GM23338 (cell line): ENCODE results near the gene TXNL1.

Source experiments
- CREB1 ChIP-seq: fragments of 250-450 bp; sonication (Bioruptor Pico); IDR thresholded peaks from 2 replicates; pipeline ENCODE4 v1.5.0; 2020; ENCODE audit warnings: low read depth, mild to moderate bottlenecking, moderate library complexity
- CTCF ChIP-seq, 2 experiments: fragments of 200-600 bp in 1 of 2; sonication (generic) in 1 of 2; conservative IDR thresholded peaks; 2 replicates each; pipeline versions ENCODE4 v1.5.1 to v1.6.1; 2016 to 2017; ENCODE audit warnings: antibody characterized with exemption in 2 of 2, low read depth in 2 of 2, mild to moderate bottlenecking in 2 of 2, moderate library complexity in 1 of 2
- ETS1 ChIP-seq: IDR thresholded peaks from 2 replicates; pipeline ENCODE4 v1.6.1; 2016; ENCODE audit warnings: antibody characterized with exemption
- EZH2 ChIP-seq: fragments of 200-600 bp; sonication (generic); IDR thresholded peaks from one replicate; pipeline ENCODE4 v1.8.0; 2017; ENCODE audit warnings: antibody characterized with exemption, mild to moderate bottlenecking, low read depth; ENCODE audit not compliant: unreplicated experiment
- EZH2phosphoT487 ChIP-seq: fragments of 200-600 bp; sonication (generic); IDR thresholded peaks from one replicate; pipeline ENCODE4 v1.8.1; 2018; ENCODE audit warnings: antibody characterized with exemption; ENCODE audit not compliant: unreplicated experiment
- JUNB ChIP-seq: IDR thresholded peaks from one replicate; pipeline ENCODE4 v1.6.1; 2016; ENCODE audit warnings: antibody characterized with exemption; ENCODE audit not compliant: unreplicated experiment
- NANOG ChIP-seq: IDR thresholded peaks from 2 replicates; pipeline ENCODE4 v1.6.1; 2016; ENCODE audit warnings: antibody characterized with exemption, borderline replicate concordance
- POLR2AphosphoS5 ChIP-seq: IDR thresholded peaks from 2 replicates; pipeline ENCODE4 v1.6.1; 2016; ENCODE audit warnings: antibody characterized with exemption, low read depth
- REST ChIP-seq: IDR thresholded peaks from one replicate; pipeline ENCODE4 v1.6.1; 2018; ENCODE audit warnings: antibody characterized with exemption; ENCODE audit not compliant: unreplicated experiment
- STAT1 ChIP-seq: IDR thresholded peaks from one replicate; pipeline ENCODE4 v1.6.1; 2016; ENCODE audit warnings: antibody characterized with exemption; ENCODE audit not compliant: unreplicated experiment
- ZNF462 ChIP-seq: fragments of 250-450 bp; sonication (Bioruptor Pico); IDR thresholded peaks from 2 replicates; pipeline ENCODE4 v1.5.0; 2020; ENCODE audit warnings: mild to moderate bottlenecking, moderate library complexity

GRCh38 chr18:56684277-56684676, 45.9 kb upstream of the TXNL1 start:
- TF ChIP-seq CTCF (conservative IDR thresholded peaks at IDR 0.05; ENCODE audit: low read depth in 2 of 2) (no peak), EZH2phosphoT487 (no peak), REST (no peak), JUNB (no peak), EZH2 (no peak), POLR2AphosphoS5 (no peak), CREB1 (CRISPR knock-in tag) (no peak), NANOG (no peak), ETS1 (no peak), ZNF462 (CRISPR knock-in tag) (no peak), STAT1 (no peak)
